ENCODE results near the gene CPEB3.

CPEB3 gene

GRCh38 chr10:92014620-92015019 is 276.3 kb downstream of the CPEB3 start:
- no peak for DNase-seq

DNA sequence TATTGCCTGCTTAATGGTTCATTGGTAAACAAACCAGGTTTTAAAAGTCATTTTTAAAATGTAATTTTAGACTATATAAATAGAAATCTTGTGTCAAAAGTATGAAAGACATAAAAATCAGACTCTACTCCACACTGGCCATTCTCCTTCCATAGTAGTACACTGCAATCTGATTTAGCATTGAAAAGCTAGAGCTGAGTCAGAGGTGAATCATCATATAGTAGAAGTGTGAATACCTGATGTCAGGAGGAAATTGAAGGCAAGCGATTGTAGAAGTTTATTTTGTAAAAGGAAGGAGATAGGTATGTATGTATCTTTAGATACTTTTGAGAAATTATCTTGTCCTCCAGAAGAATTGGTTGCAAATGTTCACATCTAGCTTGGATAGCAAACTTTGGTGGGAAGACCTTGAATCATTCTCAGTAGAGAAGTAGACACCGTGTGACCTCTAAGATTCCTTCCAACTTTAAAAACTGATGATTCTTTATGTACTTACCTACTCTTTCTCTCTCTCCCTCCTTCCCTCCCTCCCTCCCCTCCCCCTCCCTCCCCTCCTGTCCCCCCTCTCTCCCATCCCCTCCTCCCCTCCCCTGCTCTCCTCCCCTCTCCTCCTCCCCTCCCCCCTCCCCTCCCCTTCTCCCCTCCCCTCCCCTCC is 279.2 kb downstream of the CPEB3 start:
- DNase-seq = peak; percentile 38

DNA sequence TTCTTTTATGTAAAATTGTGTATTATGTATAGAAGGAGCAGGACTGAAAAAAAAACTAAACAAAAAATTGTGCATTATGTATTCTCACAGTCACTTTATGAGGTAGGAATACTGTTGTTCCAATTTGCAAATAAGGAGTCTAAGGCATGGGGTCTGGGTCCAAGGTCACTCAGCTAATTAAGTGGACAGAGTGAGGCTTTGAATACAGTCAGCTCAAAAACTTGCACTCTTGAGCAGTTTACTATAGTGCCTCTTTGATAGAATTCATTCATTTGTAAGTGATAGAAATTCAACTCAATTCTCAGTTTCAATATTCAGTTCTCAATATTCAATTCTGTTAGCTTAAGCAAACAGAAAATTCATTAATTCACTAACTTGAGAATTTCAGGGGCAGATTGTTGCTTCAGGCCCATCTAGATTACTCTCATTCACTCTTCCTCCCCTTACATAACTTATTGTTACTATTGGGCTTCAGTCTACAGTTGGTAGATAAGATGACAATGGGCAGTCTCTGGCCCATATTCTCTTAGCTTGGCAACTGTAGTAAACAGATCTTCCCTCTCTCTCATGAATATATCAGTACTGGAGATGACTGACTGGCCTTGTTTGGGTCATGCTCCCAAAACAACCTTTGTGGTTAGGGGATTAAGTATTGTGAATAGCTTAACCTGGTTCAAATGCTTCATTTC is 280.7 kb downstream of the CPEB3 start:
- no peak for DNase-seq

DNA sequence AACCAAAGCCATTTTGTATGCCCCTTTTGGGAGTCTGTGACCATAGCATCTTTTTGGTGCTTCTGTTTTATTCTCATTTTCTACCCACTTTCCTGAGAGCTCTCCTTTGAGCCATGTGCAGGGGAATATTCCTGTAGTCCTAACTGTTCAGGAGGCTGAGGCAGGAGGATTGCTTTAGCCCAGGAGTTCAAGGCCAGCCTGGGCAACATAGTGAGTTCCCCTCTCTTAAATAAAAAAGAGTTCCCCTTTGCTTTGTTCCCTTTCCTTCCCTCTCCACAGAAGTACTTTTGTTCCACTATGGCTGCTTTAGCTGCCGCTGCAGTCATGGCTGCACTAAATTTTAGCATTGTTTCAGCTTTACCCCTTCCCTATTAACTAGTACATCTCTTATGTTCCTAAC is 281.4 kb downstream of the CPEB3 start:
- DNase-seq = no peak

DNA sequence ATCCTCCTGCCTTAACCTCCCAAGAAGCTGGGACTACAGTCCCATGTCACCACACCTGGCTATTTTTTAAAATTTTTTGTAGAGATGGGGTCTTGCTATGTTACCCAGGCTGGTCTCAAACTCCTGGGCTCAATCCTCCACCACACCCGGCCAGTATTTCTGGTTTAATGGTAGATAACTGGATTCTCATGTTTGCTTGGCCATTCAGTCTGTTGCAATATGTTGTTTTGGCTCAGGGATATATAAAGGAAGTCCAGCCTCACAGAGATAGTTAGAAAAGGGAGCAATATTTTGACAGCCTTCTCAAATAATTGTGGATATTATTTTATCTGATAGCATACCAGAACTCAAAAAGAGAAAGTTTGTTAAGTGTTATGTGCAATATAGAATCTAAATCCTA is 284.9 kb downstream of the CPEB3 start:
- no peak for DNase-seq

DNA sequence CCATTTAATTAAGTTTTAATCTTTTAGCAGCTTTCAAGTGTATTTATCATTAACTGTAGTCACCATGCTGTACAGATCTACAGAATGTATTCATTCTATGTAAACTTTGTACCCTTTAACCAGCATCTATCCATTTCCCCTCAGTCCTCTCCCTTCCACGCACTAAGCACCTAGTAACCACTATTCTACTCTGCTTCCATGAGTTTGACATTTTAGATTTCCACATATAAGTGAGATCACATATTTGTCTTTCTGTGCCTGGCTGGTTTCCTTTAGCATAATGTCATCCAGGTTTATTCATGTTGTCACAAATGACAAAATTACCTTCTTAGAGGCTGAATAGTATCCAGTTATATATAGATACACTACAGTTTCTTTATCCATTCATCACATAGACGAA is 287.6 kb downstream of the CPEB3 start:
- no peak for DNase-seq

- no peak for DNase-seq
Observed at GRCh38 chr10:92001995-92002394, 288.9 kb downstream of the CPEB3 start.

DNA sequence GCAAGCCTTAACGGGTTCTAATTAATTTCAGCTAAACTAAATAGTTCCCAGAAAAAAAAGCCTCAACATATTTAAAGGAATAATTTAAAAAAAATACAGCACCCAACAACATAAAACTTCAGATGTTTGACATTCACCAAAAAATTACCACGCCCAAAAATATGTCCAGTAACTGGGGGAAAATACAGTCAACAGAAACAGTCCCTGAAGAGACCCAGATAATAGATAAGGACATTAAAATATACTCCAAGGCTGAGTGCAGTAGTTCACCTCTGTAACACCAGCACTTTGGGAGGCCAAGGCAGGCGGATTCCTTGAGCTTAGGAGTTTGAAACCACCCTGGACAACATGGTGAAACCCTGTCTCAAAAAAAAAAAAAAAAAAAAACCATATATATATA is 289.3 kb downstream of the CPEB3 start:
- no peak for DNase-seq

Data from amniotic stem cell (primary cell).